HepG2 (cell line): ENCODE data around the gene ATP5MC2. TPM values are rescaled to one million over a fixed set of nuclear protein-coding genes. Genes with fewer than 3 reads are reported as not detected.

Experiments
- ATF6 ChIP-seq: sonication (generic); formaldehyde crosslinking; conservative IDR thresholded peaks from 2 replicates; pipeline ENCODE4 v1.4.0; 2020; ENCODE audit warnings: missing genetic modification reagents
- BRCA1 ChIP-seq: sonication (generic); formaldehyde crosslinking; IDR thresholded peaks from 2 replicates; pipeline ENCODE4 v1.4.0; 2020; ENCODE audit warnings: missing genetic modification reagents
- CENPT ChIP-seq: sonication (generic); formaldehyde crosslinking; IDR thresholded peaks from 2 replicates; pipeline ENCODE4 v1.8.0; 2022; ENCODE audit warnings: low read depth, mild to moderate bottlenecking, moderate library complexity, missing genetic modification reagents
- DNMT3B ChIP-seq: conservative IDR thresholded peaks from 2 replicates; pipeline ENCODE4 v1.6.1; 2016; ENCODE audit warnings: missing biosample characterization, control low read depth
- FOSL1 ChIP-seq: sonication (generic); formaldehyde crosslinking; IDR thresholded peaks from 2 replicates; pipeline ENCODE4 v1.9.0; 2021; ENCODE audit warnings: missing genetic modification reagents, borderline replicate concordance
- FOXK1 ChIP-seq: sonication (generic); formaldehyde crosslinking; IDR thresholded peaks from 2 replicates; pipeline ENCODE4 v1.4.0; 2020; ENCODE audit warnings: low read depth, missing genetic modification reagents, borderline replicate concordance
- IRF2 ChIP-seq: IDR thresholded peaks from 2 replicates; pipeline ENCODE4 v1.6.1; 2018; ENCODE audit warnings: missing genetic modification reagents, missing compliant biosample characterization
- ISX ChIP-seq: sonication (generic); formaldehyde crosslinking; conservative IDR thresholded peaks from 2 replicates; pipeline ENCODE4 v1.5.0; 2020; ENCODE audit warnings: missing genetic modification reagents
- KAT2B ChIP-seq: fragments of 150-350 bp; IDR thresholded peaks from 2 replicates; pipeline ENCODE4 v1.6.1; 2014; ENCODE audit warnings: low read depth, low read length, borderline replicate concordance
- MIXL1 ChIP-seq: IDR thresholded peaks from 2 replicates; pipeline ENCODE4 v1.6.1; 2016
- MLLT10 ChIP-seq: sonication (generic); formaldehyde crosslinking; IDR thresholded peaks from 2 replicates; pipeline ENCODE4 v1.4.0; 2020; ENCODE audit warnings: missing genetic modification reagents
- MYNN ChIP-seq: sonication (generic); formaldehyde crosslinking; IDR thresholded peaks from 2 replicates; pipeline ENCODE4 v1.4.0; 2020; ENCODE audit warnings: mild to moderate bottlenecking, low read depth, missing genetic modification reagents
- RBFOX2 ChIP-seq: fragments of 200-400 bp; formaldehyde crosslinking; IDR thresholded peaks from 2 replicates; pipeline ENCODE4 v1.6.1; 2017; ENCODE audit warnings: low read depth, mild to moderate bottlenecking, low read length
- SMC3 ChIP-seq: IDR thresholded peaks from 2 replicates; pipeline ENCODE4 v1.6.1; 2011; ENCODE audit warnings: low read length, improper control_type of control experiment
- SOX5 ChIP-seq: IDR thresholded peaks from 2 replicates; pipeline ENCODE4 v1.6.1; 2016; ENCODE audit warnings: borderline replicate concordance
- SP5 ChIP-seq: IDR thresholded peaks from 2 replicates; pipeline ENCODE4 v1.6.1; 2016; ENCODE audit warnings: low read depth, borderline replicate concordance
- ZFP91 ChIP-seq: sonication (generic); formaldehyde crosslinking; IDR thresholded peaks from 2 replicates; pipeline ENCODE4 v1.9.0; 2022; ENCODE audit warnings: missing genetic modification reagents, mild to moderate bottlenecking, borderline replicate concordance
- ZNF468 ChIP-seq: sonication (generic); formaldehyde crosslinking; IDR thresholded peaks from 2 replicates; pipeline ENCODE4 v1.8.0; 2022; ENCODE audit warnings: mild to moderate bottlenecking, moderate library complexity, missing genetic modification reagents
- ZNF607 ChIP-seq: sonication (generic); formaldehyde crosslinking; IDR thresholded peaks from 2 replicates; pipeline ENCODE4 v1.5.1; 2020; ENCODE audit warnings: missing genetic modification reagents, mild to moderate bottlenecking, borderline replicate concordance
- ZNF773 ChIP-seq: sonication (generic); formaldehyde crosslinking; IDR thresholded peaks from 2 replicates; pipeline ENCODE4 v1.4.0; 2020; ENCODE audit warnings: missing genetic modification reagents, borderline replicate concordance
- polyA plus RNA-seq, 8 experiments: library from polyadenylated mRNA; depleted of rRNA in 3 of 8; stranded (reverse) in 7 of 8; unstranded in 1 of 8; fragments of >200 nt; fragmentation: Illumina TruSeq in 4 of 8; extraction: Trizol in 4 of 8; gene quantifications; 2 replicates each; pipeline versions ENCODE4 v1.2.1 to v1.2.3, GENCODE V29; 2011 to 2016; ENCODE audit warnings: low read depth in 4 of 8, missing spikeins in 1 of 8, mixed read lengths in 1 of 8; ENCODE audit not compliant: insufficient read depth in 1 of 8
- total RNA-seq, 5 experiments: library from RNA; depleted of rRNA; stranded (reverse); fragments of >200 nt; fragmentation: Illumina TruSeq; extraction: Trizol; gene quantifications; 2 replicates each; pipeline ENCODE4 v1.2.3, GENCODE V29; 2016; ENCODE audit warnings: low read depth in 1 of 5
- TF ChIP-seq, protein P1 (sequence below): IDR thresholded peaks from 2 replicates; pipeline ENCODE4 v1.6.1; 2016; ENCODE audit warnings: missing compliant biosample characterization, missing genetic modification reagents, borderline replicate concordance
- TF ChIP-seq, protein P2 (sequence below): sonication (generic); formaldehyde crosslinking; IDR thresholded peaks from 2 replicates; pipeline ENCODE4 v1.4.0; 2020; ENCODE audit warnings: missing genetic modification reagents
- TF ChIP-seq, protein P3 (sequence below): sonication (generic); formaldehyde crosslinking; IDR thresholded peaks from 2 replicates; pipeline ENCODE4 v1.8.1; 2023; ENCODE audit warnings: missing genetic modification reagents, mild to moderate bottlenecking, borderline replicate concordance

ATP5MC2 gene
- total and polyA plus RNA-seq, 2 of the 13 experiments (the other 11 are each of a cell fraction or from before 2014, with no cell fraction given) = 230 to 257 TPM

DNA sequence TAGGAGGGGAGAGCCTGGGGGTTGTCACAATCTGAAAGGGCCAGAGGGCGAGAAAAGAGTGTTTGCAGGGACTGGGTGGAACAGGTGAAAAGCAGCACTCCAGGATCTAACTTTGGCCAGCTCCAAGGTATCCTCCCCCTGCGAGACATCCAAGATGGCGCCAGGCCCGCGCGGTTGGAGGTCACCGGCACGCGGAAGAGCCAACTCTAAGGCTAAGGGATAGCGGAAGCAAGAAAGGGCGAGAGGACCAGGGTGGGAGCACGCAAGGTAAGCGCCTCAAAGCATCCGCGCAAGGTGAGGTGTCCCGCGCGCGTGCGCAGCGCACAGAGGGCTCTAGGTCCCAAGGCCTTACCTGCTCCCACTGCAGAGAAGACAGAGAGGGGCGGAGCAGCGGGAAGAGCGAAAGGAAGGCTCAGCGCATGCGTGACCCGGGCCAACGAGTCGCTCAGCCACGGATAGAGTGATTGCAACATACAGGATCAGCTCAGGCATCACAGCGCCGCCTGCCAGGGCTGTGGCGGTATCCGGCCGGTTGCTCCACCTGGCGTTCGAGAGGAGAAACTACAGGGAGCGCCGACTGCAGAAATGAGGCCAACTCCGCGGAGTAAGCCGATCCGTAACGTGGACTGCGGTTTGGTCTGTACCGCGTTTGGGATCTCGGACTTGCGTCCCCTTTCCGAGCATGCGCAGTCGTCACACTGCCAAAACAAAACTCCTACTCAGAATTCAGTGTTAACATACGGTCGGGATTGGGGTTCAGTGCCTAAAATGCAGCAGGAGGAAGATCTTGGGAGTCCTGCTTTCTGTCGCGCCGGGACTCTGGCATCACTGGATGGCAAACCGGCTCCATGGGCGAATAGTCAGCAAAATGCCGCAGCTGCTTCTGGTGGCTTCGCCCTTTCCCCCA lies at the start of gene ATP5MC2 (continued):
- TF ChIP-seq, protein P1, sequence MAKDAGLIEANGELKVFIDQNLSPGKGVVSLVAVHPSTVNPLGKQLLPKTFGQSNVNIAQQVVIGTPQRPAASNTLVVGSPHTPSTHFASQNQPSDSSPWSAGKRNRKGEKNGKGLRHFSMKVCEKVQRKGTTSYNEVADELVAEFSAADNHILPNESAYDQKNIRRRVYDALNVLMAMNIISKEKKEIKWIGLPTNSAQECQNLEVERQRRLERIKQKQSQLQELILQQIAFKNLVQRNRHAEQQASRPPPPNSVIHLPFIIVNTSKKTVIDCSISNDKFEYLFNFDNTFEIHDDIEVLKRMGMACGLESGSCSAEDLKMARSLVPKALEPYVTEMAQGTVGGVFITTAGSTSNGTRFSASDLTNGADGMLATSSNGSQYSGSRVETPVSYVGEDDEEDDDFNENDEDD = peak; percentile 80; the same call in 1 of the 2 replicates
- no peak for TF ChIP-seq ATF6 (CRISPR knock-in tag)
- TF ChIP-seq FOXK1 (CRISPR knock-in tag) = peak; percentile 69; the same call in 1 of the 2 replicates
- peak; percentile 96 for TF ChIP-seq IRF2 (CRISPR knock-in tag)
- TF ChIP-seq, protein P2, sequence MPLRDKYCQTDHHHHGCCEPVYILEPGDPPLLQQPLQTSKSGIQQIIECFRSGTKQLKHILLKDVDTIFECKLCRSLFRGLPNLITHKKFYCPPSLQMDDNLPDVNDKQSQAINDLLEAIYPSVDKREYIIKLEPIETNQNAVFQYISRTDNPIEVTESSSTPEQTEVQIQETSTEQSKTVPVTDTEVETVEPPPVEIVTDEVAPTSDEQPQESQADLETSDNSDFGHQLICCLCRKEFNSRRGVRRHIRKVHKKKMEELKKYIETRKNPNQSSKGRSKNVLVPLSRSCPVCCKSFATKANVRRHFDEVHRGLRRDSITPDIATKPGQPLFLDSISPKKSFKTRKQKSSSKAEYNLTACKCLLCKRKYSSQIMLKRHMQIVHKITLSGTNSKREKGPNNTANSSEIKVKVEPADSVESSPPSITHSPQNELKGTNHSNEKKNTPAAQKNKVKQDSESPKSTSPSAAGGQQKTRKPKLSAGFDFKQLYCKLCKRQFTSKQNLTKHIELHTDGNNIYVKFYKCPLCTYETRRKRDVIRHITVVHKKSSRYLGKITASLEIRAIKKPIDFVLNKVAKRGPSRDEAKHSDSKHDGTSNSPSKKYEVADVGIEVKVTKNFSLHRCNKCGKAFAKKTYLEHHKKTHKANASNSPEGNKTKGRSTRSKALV (CRISPR knock-in tag) = peak; percentile 71; the same call in 1 of the 2 replicates
- peak; percentile 78 for TF ChIP-seq SOX5 (CRISPR knock-in tag)
- no peak for TF ChIP-seq ISX
- 0 out of 2 replicates have a peak, but pooled peaks have one; percentile 39 for TF ChIP-seq MYNN
- TF ChIP-seq ZNF773 (CRISPR knock-in tag) = peak; percentile 87; the same call in 1 of the 2 replicates
- peak; percentile 89 for TF ChIP-seq SMC3
- TF ChIP-seq ZNF468 (CRISPR knock-in tag) = peak; percentile 87; the same call in 1 of the 2 replicates
- peak; percentile 95 for TF ChIP-seq CENPT
- TF ChIP-seq FOSL1 (CRISPR knock-in tag) = no peak
- TF ChIP-seq RBFOX2 = peak; percentile 92
- TF ChIP-seq SP5 (CRISPR knock-in tag) = peak; percentile 84
- TF ChIP-seq, protein P3, sequence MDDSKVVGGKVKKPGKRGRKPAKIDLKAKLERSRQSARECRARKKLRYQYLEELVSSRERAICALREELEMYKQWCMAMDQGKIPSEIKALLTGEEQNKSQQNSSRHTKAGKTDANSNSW (CRISPR knock-in tag) = peak; percentile 92; the same call in 1 of the 2 replicates
- TF ChIP-seq ZNF607 (CRISPR knock-in tag) = peak; percentile 97
- TF ChIP-seq MIXL1 (CRISPR knock-in tag) = peak; percentile 89; the same call in 1 of the 2 replicates
- TF ChIP-seq MLLT10 (CRISPR knock-in tag) = no peak
- TF ChIP-seq BRCA1 (CRISPR knock-in tag) = peak; percentile 94; the same call in 1 of the 2 replicates
- TF ChIP-seq KAT2B = no peak
- peak; percentile 72 for TF ChIP-seq DNMT3B (CRISPR knock-in tag)
- peak; percentile 96 for TF ChIP-seq ZFP91 (CRISPR knock-in tag)
